GM12878 (cell line): ENCODE measurements around the gene ZDHHC17.

Source experiments
- CREB1 ChIP-seq: IDR thresholded peaks from 2 replicates; pipeline ENCODE4 v1.6.1; 2012; ENCODE audit warnings: low read depth, mild to moderate bottlenecking, inconsistent platforms
- CTCF ChIP-seq, 3 experiments: IDR thresholded peaks in 2 of 3; conservative IDR thresholded peaks in 1 of 3; 2 replicates each; pipeline ENCODE4 v1.5.1; 2011; ENCODE audit warnings: low read depth in 3 of 3, low read length in 3 of 3, mild to moderate bottlenecking in 3 of 3, control low read depth in 2 of 3, moderate library complexity in 2 of 3, inconsistent platforms in 1 of 3, mixed read lengths in 1 of 3; ENCODE audit not compliant: control insufficient read depth in 2 of 3, insufficient read depth in 1 of 3; ENCODE audit errors: extremely low read depth in 1 of 3
- EZH2 ChIP-seq: IDR thresholded peaks from 2 replicates; pipeline ENCODE4 v1.6.1; 2012; ENCODE audit warnings: low read depth, mild to moderate bottlenecking, control low read depth, inconsistent platforms, low read length, borderline replicate concordance; ENCODE audit not compliant: control insufficient read depth
- NR2C1 ChIP-seq: fragments of 450-650 bp; IDR thresholded peaks from 2 replicates; pipeline ENCODE4 v1.6.1; 2017; ENCODE audit warnings: antibody characterized with exemption, mild to moderate bottlenecking, moderate library complexity
- RAD21 ChIP-seq: IDR thresholded peaks from 2 replicates; pipeline ENCODE4 v1.6.1; 2011; ENCODE audit warnings: mild to moderate bottlenecking, low read depth, low read length, moderate library complexity; ENCODE audit not compliant: insufficient read depth
- REST ChIP-seq: IDR thresholded peaks from 2 replicates; pipeline ENCODE4 v1.6.1; 2012; ENCODE audit warnings: mild to moderate bottlenecking, low read depth, low read length
- SUPT20H ChIP-seq: IDR thresholded peaks from 2 replicates; pipeline ENCODE4 v1.6.1; 2011; ENCODE audit warnings: low read depth, mild to moderate bottlenecking, low read length, moderate library complexity, borderline replicate concordance; ENCODE audit not compliant: control insufficient read depth
- TAF1 ChIP-seq: IDR thresholded peaks from 2 replicates; pipeline ENCODE4 v1.6.1; 2011; ENCODE audit warnings: mild to moderate bottlenecking, low read depth, low read length, borderline replicate concordance
- TCF12 ChIP-seq: IDR thresholded peaks from 2 replicates; pipeline ENCODE4 v1.6.1; 2011; ENCODE audit warnings: low read depth, mild to moderate bottlenecking, low read length
- YY1 ChIP-seq: IDR thresholded peaks from 2 replicates; pipeline ENCODE4 v1.6.1; 2011; ENCODE audit warnings: low read depth, mild to moderate bottlenecking, low read length
- ZBTB11 ChIP-seq: fragments of 450-650 bp; formaldehyde crosslinking; IDR thresholded peaks from 2 replicates; pipeline ENCODE4 v1.5.0; 2022; ENCODE audit warnings: mild to moderate bottlenecking, missing genetic modification characterization
- ZNF207 ChIP-seq: fragments of 450-650 bp; IDR thresholded peaks from 2 replicates; pipeline ENCODE4 v1.6.1; 2014; ENCODE audit warnings: antibody characterized with exemption, mild to moderate bottlenecking, borderline replicate concordance

GRCh38 chr12:76787689-76788088 lies 23.8 kb downstream of the ZDHHC17 start:
- TF ChIP-seq REST (no peak), CREB1 (no peak), NR2C1 (no peak), ZBTB11 (CRISPR knock-in tag) (no peak), RAD21 (no peak), YY1 (no peak), SUPT20H (no peak), CTCF (IDR thresholded peaks at IDR 0.05 in 2 of 3, conservative IDR thresholded peaks at IDR 0.05 in 1 of 3; ENCODE audit: control insufficient read depth in 2 of 3, extremely low read depth in 1 of 3, insufficient read depth in 1 of 3, low read depth in 3 of 3, low read length in 3 of 3) (no peak), TAF1 (no peak), ZNF207 (no peak), TCF12 (no peak), EZH2 (no peak)
